ENCODE measurements around the gene SNX20.

The SNX20 gene

GRCh38 chr16:50688083-50688482 is 7.0 kb upstream of the SNX20 start:
- no peak for DNase-seq
- in situ Hi-C loops (cut with HindIII; ENCODE audit: low pct_ligation_motif_present, low pct_unique_long_range_greater_than_20kb, low sequenced_read_pairs), result no loop called here

DNA sequence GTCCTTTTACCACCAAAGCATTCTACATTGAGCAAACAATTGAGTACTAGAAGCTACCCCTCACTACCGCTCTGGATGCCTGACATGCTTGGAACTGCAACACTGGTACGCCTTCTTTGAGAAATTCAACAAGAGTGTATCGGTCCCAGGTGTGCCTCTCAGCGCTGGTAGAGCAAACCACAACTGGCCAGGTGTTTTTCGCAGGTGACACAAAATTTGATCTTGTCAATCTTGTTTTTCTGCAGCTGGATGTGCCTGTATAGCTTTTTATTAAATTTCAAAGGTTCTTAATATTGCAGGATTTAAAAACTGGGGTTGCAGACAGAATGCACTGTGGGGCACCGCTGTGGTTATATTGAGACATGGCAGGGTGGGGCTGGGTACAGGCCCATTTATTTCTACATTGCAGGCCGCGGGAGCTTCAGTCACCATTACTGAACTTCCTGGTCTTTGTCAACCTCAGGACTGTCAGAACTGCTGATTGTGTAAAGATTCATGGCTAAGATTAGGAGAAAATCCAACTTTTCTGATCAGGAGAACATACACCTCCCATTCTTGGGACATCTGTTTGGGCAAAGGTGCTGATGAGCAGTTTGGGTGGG is 4.5 kb upstream of the SNX20 start:
- DNase-seq, result no peak
- in situ Hi-C loops (cut with HindIII; ENCODE audit: low pct_ligation_motif_present, low pct_unique_long_range_greater_than_20kb, low sequenced_read_pairs), result no loop called here

DNA sequence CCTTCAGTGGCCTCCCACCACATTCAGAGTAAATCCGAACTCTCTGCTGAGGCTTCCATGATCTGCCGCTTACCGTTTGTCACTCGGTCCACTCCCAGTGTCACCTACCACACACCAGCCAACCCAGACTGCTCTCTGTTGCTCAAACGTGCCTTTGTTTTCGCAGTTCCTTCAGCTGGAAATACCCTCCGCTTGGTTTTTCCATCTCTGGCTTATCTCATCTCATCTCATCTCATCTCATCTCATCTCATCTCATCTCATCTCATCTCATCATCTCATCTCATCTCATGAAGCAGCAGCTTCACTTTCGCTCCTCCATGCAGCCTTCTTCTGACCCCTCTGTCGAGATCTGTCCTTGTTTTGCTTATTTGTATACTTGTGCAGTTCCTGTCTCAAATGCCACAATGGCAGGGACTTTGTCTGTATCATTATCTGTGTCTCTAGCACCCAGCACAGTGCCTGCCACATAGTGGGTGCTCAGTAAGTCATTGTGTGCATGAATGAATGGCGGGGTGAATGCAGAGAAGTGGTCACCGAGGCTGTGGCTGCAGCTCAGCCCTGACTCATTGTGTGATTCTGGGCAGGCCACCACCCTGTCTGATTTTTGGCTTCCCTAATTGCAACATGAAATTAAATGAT is 3.8 kb upstream of the SNX20 start:
- in situ Hi-C loops (cut with HindIII; ENCODE audit: low pct_ligation_motif_present, low pct_unique_long_range_greater_than_20kb, low sequenced_read_pairs), result no loop called here
- DNase-seq, result no peak

DNA sequence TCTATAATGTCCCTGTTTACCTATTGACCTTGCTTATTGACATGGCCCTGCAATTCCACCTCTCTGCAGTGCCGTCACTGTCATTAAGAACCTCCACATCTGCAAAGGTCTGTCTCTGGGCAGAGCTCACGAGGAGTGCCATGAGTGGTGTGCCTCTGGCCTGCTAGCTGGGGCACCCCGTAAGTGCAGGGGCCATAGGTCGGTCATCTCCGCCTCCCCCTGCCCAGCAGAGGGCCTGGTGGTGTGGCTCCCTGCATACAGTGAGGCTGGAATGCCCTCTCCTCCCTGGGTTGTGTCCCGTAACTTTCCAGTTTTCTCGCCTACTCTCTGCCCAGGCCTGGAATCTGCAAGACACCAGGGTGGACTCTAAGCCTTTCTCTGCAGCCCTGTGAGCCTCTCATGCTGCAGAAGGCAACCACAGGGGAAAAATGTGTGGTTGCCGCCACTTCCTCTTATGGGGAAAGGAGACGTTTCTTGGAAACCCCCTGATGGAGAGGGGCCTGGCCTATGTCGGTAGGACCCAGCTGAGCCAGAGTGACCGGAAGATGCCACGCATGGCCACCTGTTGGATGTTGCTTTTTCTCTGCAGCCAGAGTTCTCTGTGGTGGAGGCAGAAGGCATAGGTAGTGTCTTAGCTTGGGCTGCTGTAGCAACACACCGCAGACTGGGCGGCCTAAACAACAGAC is 2.7 kb upstream of the SNX20 start:
- no peak for DNase-seq
- in situ Hi-C loops (cut with HindIII; ENCODE audit: low pct_ligation_motif_present, low pct_unique_long_range_greater_than_20kb, low sequenced_read_pairs), result no loop called here

DNA sequence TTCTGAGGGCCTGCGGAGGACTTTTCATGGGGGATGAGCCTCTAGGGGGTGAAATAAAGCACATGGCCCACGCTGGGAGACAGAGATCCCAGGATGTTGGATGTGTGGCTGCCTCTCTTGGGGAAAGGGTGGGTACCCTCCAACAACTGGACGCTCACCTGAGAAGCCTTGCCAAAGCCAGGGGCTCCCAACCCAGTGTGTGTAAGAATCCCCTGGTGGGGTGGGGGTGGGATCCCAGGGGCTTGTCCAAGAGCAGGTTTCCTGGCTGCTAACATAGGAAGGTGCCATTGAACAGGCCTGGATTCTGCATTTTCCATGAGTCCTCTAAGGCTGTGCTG is 587 bp downstream of the SNX20 start:
- no peak for DNase-seq
- in situ Hi-C loops (cut with HindIII; ENCODE audit: low pct_ligation_motif_present, low pct_unique_long_range_greater_than_20kb, low sequenced_read_pairs), result no loop called here

DNA sequence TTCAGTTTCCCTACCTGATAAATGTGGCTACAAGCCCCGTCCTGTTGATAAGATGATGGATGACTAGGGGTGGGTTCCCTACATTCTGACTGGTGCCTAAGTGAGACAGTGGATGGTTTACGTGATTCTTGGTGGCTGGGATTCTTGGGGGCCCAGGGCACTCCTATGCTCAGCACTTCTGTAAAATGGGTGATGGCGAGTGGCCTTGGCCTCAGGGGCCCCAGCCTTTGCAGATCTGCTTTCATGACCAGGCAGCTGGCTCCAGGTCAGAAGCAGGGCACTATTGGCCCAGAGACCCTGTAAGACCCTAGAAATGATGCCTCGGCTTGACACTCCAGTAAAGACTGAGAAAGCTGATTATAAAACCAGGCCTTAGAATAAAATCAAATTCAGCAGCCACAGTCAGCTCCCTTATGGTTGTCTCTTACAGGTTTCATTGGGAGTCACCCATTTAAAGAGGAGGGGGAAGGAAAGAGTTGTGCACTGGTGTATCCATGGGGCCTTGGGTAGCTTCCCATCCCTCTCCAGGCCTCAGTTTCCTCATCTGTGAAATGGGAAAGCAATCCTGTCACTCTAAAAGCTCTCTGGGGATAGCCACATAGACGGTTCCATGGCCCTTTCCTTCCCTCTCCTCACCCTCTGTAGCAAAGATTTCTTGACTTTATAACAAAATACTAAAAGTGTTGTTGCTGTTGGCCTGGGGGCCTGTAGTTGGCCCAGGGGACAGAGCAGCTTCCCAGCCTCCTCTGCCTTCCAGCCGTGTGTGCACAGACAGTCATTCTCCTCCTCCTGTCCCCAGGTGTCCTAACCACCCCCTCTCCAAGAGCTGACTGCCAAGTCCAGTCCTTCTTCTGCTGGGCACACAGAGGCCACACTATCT is 1.2 kb downstream of the SNX20 start:
- DNase-seq, result no peak
- in situ Hi-C loops (cut with HindIII; ENCODE audit: low pct_ligation_motif_present, low pct_unique_long_range_greater_than_20kb, low sequenced_read_pairs), result no loop called here

DNA sequence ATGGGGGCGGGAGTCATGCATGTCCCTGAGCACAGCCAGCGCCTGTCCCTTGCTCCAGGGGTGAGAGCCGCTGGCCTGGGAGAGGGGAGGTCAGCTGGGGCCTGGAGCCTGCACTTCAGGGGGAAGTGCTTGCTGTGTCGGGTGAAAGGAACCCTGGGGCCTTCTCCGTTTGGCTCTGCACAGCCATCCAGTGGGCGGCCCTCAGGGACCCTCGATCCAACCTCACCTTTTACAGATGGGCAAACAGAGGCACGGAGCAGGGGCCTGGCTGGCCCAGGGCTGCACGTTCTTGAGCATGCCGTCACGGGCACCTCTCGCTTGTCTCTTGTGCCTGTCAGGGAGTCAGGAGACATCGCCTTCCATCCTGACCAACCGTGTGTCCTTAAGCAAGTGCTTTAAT is 1.8 kb downstream of the SNX20 start:
- in situ Hi-C loops (cut with HindIII; ENCODE audit: low pct_ligation_motif_present, low pct_unique_long_range_greater_than_20kb, low sequenced_read_pairs), result no loop called here
- DNase-seq, result no peak

GRCh38 chr16:50678531-50678930 is 2.6 kb downstream of the SNX20 start:
- in situ Hi-C loops (cut with HindIII; ENCODE audit: low pct_ligation_motif_present, low pct_unique_long_range_greater_than_20kb, low sequenced_read_pairs), result no loop called here
- DNase-seq, result no peak

DNA sequence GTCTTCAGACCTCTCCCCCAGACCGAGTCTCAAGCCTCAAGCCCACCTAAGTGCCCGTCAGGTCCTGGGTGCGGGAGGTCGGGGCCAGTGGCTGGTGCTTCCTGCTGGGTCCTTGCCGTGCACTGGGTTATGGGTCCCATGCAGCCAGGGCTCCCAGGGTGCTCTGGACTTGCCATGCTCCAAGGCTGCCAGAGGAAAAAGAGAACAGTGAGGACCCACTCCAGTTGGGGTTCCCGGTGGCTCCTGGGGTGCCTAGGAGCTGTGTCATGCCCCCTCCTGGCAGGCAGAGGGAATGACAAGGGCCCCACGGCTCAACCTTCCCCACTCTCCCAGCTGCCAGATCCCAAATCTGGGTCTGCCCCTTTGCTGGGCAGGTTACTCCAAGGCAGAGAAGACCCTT is 3.8 kb downstream of the SNX20 start:
- no peak for DNase-seq
- in situ Hi-C loops (cut with HindIII; ENCODE audit: low pct_ligation_motif_present, low pct_unique_long_range_greater_than_20kb, low sequenced_read_pairs), result no loop called here

GRCh38 chr16:50676684-50677225 is 4.4 kb downstream of the SNX20 start:
- no peak for DNase-seq
- in situ Hi-C loops (cut with HindIII; ENCODE audit: low pct_ligation_motif_present, low pct_unique_long_range_greater_than_20kb, low sequenced_read_pairs), result no loop called here

- in situ Hi-C loops (cut with HindIII; ENCODE audit: low pct_ligation_motif_present, low pct_unique_long_range_greater_than_20kb, low sequenced_read_pairs), result no loop called here
- DNase-seq, result no peak
These were observed 5.2 kb downstream of the SNX20 start for GRCh38 chr16:50675686-50676610.

GRCh38 chr16:50674831-50675230 is 6.3 kb downstream of the SNX20 start:
- in situ Hi-C loops (cut with HindIII; ENCODE audit: low pct_ligation_motif_present, low pct_unique_long_range_greater_than_20kb, low sequenced_read_pairs), result no loop called here
- DNase-seq, result no peak

DNA sequence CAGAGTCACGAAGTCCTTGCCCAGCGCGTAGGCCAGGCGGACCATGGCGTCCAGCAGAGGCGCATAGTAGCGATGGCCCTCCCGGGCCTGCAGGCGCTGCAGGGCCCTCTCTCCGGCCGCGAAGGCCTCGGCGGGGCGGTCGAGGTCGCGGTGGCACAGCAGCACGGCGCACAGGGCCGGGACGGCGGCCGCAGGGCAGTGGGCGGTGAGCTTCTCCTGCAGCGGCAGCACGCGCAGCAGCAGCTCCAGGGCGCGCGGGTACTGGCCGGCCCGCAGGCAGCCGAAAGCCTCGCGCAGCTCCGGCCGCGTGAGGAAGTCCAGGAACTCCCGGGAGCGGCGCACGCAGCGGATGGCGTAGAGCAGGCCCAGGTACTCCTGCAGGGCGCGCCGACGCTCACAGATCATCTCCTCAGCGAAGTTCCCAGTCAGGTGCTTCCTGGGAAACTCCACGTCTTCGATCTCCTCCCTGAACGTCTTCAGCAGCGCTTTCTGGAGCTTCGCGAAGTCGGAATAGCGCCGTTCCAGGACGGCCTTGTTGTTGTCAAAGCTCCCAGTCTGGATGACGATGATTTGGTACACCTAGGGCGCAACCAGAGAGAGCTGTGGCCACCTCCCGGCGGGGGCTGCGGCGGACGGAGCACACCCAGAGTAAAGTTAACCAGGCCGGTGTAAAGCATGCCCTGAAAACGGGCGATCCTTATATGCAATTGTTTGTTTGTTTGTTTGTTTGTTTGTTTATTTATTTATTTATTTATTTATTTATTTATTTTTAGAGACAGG is 7.4 kb downstream of the SNX20 start:
- in situ Hi-C loops (cut with HindIII; ENCODE audit: low pct_ligation_motif_present, low pct_unique_long_range_greater_than_20kb, low sequenced_read_pairs), result no loop called here
- DNase-seq, result no peak

- in situ Hi-C loops (cut with HindIII; ENCODE audit: low pct_ligation_motif_present, low pct_unique_long_range_greater_than_20kb, low sequenced_read_pairs), result no loop called here
- DNase-seq, result peak; percentile 67
These were observed 9.4 kb downstream of the SNX20 start for GRCh38 chr16:50671644-50672260.

- in situ Hi-C loops (cut with HindIII; ENCODE audit: low pct_ligation_motif_present, low pct_unique_long_range_greater_than_20kb, low sequenced_read_pairs), result no loop called here
- no peak for DNase-seq
These were observed 10.6 kb downstream of the SNX20 start for GRCh38 chr16:50670476-50670875.

DNA sequence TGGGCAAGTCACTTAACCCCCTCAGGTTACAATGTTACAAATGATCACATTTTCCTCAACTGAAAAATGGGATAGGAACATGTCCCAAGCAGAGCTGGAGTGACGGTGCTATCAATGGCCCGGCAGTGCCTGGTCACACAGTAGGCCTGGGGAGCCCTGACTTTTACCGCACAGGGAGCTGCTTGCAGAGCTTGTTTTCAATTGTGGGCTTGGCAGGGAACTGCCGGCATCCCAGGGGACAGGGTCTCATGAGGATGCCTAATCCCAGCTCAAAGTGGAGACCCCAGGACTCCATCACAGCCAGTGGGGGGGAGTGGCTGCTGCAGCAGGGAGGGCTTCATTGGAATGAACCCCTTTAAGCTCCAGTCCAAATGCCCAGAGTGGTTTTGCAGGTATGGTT is 11.4 kb downstream of the SNX20 start:
- DNase-seq, result no peak
- in situ Hi-C loops (cut with HindIII; ENCODE audit: low pct_ligation_motif_present, low pct_unique_long_range_greater_than_20kb, low sequenced_read_pairs), result no loop called here

- in situ Hi-C loops (cut with HindIII; ENCODE audit: low pct_ligation_motif_present, low pct_unique_long_range_greater_than_20kb, low sequenced_read_pairs), result no loop called here
- no peak for DNase-seq
These were observed 12.6 kb downstream of the SNX20 start for GRCh38 chr16:50668368-50669008.
